OCI-LY1 (cell line): Measurements from ENCODE around the gene PGAP1.

Source experiments
- CTCF ChIP-seq: fragments of 200-600 bp; sonication (generic), shearing (Covaris generic); IDR thresholded peaks from 2 replicates; pipeline ENCODE4 v1.5.1; 2017; ENCODE audit warnings: mild to moderate bottlenecking, antibody characterized with exemption, low read length, moderate library complexity, mixed read lengths
- EZH2 ChIP-seq: fragments of 200-600 bp; sonication (generic), shearing (Covaris generic); IDR thresholded peaks from 2 replicates; pipeline ENCODE4 v1.8.0; 2017; ENCODE audit warnings: borderline replicate concordance, mixed run types, mild to moderate bottlenecking, antibody characterized with exemption, low read length, moderate library complexity, mixed read lengths

GRCh38 chr2:196970099-196970498 lies 43.6 kb upstream of the PGAP1 start:
- TF ChIP-seq EZH2: no peak
- no peak for TF ChIP-seq CTCF
